GM19193 (cell line): Measurements from ENCODE around the gene WDR20.

ENCODE experiments used
- POLR2A ChIP-seq: IDR thresholded peaks from 4 replicates; pipeline ENCODE4 v1.6.1; 2011; ENCODE audit not compliant: insufficient read depth, insufficient read length; ENCODE audit errors: extremely low read depth

The WDR20 gene

GRCh38 chr14:102250636-102251035, 110.9 kb downstream of the WDR20 start:
- no peak for TF ChIP-seq POLR2A

GRCh38 chr14:102251161-102251560, 111.5 kb downstream of the WDR20 start:
- no peak for TF ChIP-seq POLR2A

GRCh38 chr14:102252834-102253801, 113.4 kb downstream of the WDR20 start:
- TF ChIP-seq POLR2A = no peak

- no peak for TF ChIP-seq POLR2A
These were observed 115.9 kb downstream of the WDR20 start for GRCh38 chr14:102255401-102256190.

- no peak for TF ChIP-seq POLR2A
These were observed 117.0 kb downstream of the WDR20 start for GRCh38 chr14:102256716-102257115.

GRCh38 chr14:102258136-102258535, 118.4 kb downstream of the WDR20 start:
- TF ChIP-seq POLR2A = no peak
